Liver (tissue), 9 donors: Measurements from ENCODE around the gene TTF2. TPM values are rescaled to one million over a fixed set of nuclear protein-coding genes. Genes with fewer than 3 reads are reported as not detected.

ENCODE experiments used
- DNase-seq: peaks from one replicate; pipeline ENCODE4 v3.0.0-alpha.2; 2017; ENCODE audit warnings: low spot score
- H3K27ac ChIP-seq, 2 donors: one replicate each; pipeline ENCODE4 v1.7.0; 2013; ENCODE audit warnings: inconsistent platforms in 2 of 2, low read length in 2 of 2, control low read depth in 1 of 2, low read depth in 1 of 2, mild to moderate bottlenecking in 1 of 2
- H3K27me3 ChIP-seq, 4 donors: one replicate each; pipeline versions ENCODE4 v1.6.1 to v1.7.0; 2013; ENCODE audit warnings: low read length in 3 of 4, inconsistent platforms in 1 of 4, mild to moderate bottlenecking in 1 of 4, moderate library complexity in 1 of 4; ENCODE audit not compliant: control insufficient read depth in 4 of 4, insufficient read depth in 4 of 4
- H3K36me3 ChIP-seq, 4 donors: one replicate each; pipeline versions ENCODE4 v1.6.1 to v1.7.0; 2013; ENCODE audit warnings: low read length in 3 of 4, mild to moderate bottlenecking in 3 of 4, low read depth in 1 of 4, moderate library complexity in 1 of 4; ENCODE audit not compliant: control insufficient read depth in 4 of 4, insufficient read depth in 3 of 4
- H3K4me1 ChIP-seq, 4 donors: one replicate each; pipeline versions ENCODE4 v1.6.1 to v1.7.0; 2013; ENCODE audit warnings: low read length in 3 of 4, mild to moderate bottlenecking in 3 of 4, moderate library complexity in 1 of 4; ENCODE audit not compliant: control insufficient read depth in 4 of 4, insufficient read depth in 4 of 4
- H3K4me3 ChIP-seq, 3 donors: one replicate each; pipeline versions ENCODE4 v1.6.1 to v1.7.0; 2013; ENCODE audit warnings: low read length in 3 of 3, control low read depth in 1 of 3, low read depth in 1 of 3, mild to moderate bottlenecking in 1 of 3
- H3K9ac ChIP-seq, 2 donors: one replicate each; pipeline ENCODE4 v1.7.0; 2013; ENCODE audit warnings: low read length in 2 of 2, mild to moderate bottlenecking in 2 of 2, moderate library complexity in 2 of 2, control low read depth in 1 of 2, low read depth in 1 of 2
- H3K9me3 ChIP-seq, 4 donors: one replicate each; pipeline versions ENCODE4 v1.6.1 to v1.7.0; 2013; ENCODE audit warnings: low read length in 3 of 4; ENCODE audit not compliant: control insufficient read depth in 4 of 4
- EGR1 ChIP-seq, 2 donors: IDR thresholded peaks; 2 replicates each; pipeline ENCODE4 v1.6.1; 2016 to 2018; ENCODE audit warnings: antibody characterized with exemption in 2 of 2, low read depth in 2 of 2
- FOXA1 ChIP-seq: IDR thresholded peaks from 2 replicates; pipeline ENCODE4 v1.6.1; 2016; ENCODE audit warnings: antibody characterized with exemption
- FOXA2 ChIP-seq: IDR thresholded peaks from 2 replicates; pipeline ENCODE4 v1.6.1; 2016; ENCODE audit warnings: antibody characterized with exemption
- GABPA ChIP-seq, 2 donors: IDR thresholded peaks in 1 of 2; conservative IDR thresholded peaks in 1 of 2; 2 replicates each; pipeline ENCODE4 v1.6.1; 2016; ENCODE audit warnings: antibody characterized with exemption in 2 of 2, mild to moderate bottlenecking in 1 of 2, moderate library complexity in 1 of 2
- HNF4A ChIP-seq, 2 donors: conservative IDR thresholded peaks; 2 replicates each; pipeline ENCODE4 v1.6.1; 2016; ENCODE audit warnings: antibody characterized with exemption in 2 of 2, mild to moderate bottlenecking in 2 of 2
- HNF4G ChIP-seq: IDR thresholded peaks from 2 replicates; pipeline ENCODE4 v1.6.1; 2016; ENCODE audit warnings: antibody characterized with exemption
- JUND ChIP-seq, 2 donors: IDR thresholded peaks; 2 replicates each; pipeline ENCODE4 v1.6.1; 2016; ENCODE audit warnings: antibody characterized with exemption in 2 of 2
- NR2F2 ChIP-seq: IDR thresholded peaks from 2 replicates; pipeline ENCODE4 v1.6.1; 2016; ENCODE audit warnings: antibody characterized with exemption
- RAD21 ChIP-seq, 2 donors: IDR thresholded peaks; 2 replicates each; pipeline ENCODE4 v1.6.1; 2016; ENCODE audit warnings: antibody characterized with exemption in 2 of 2, mild to moderate bottlenecking in 2 of 2
- RXRA ChIP-seq, 2 donors: IDR thresholded peaks; 2 replicates each; pipeline ENCODE4 v1.6.1; 2017 to 2018; ENCODE audit warnings: antibody characterized with exemption in 2 of 2, mild to moderate bottlenecking in 1 of 2
- SP1 ChIP-seq: IDR thresholded peaks from 2 replicates; pipeline ENCODE4 v1.6.1; 2018; ENCODE audit warnings: antibody characterized with exemption, mild to moderate bottlenecking
- TAF1 ChIP-seq: conservative IDR thresholded peaks from 2 replicates; pipeline ENCODE4 v1.6.1; 2016; ENCODE audit warnings: antibody characterized with exemption, mild to moderate bottlenecking
- YY1 ChIP-seq: IDR thresholded peaks from 2 replicates; pipeline ENCODE4 v1.6.1; 2016; ENCODE audit warnings: antibody characterized with exemption, mild to moderate bottlenecking
- WGBS: extraction: QIAGEN DNeasy Blood & Tissue Kit; methylation state at CpG from one replicate; pipeline ENCODE4 v1.1.7; 2013; 5-methylcytosine and 5-hydroxymethylcytosine counted together
- polyA plus RNA-seq, 2 donors: library from polyadenylated mRNA; stranded (reverse) in 1 of 2; unstranded in 1 of 2; fragments of 200-250 nt in 1 of 2; fragments of >200 nt in 1 of 2; fragmentation: Nextera tagmentation in 1 of 2; extraction: Ambion mirVana in 1 of 2; gene quantifications; one replicate each; pipeline versions ENCODE4 v1.2.1 to v1.2.3, GENCODE V29; 2013 to 2015
- total RNA-seq, 2 donors: library from RNA; depleted of rRNA; stranded (reverse); fragments of >200 nt; gene quantifications; one replicate each; pipeline ENCODE4 v1.2.3, GENCODE V29; 2014
- TF ChIP-seq, protein P1 (sequence below): fragments of 150-350 bp; IDR thresholded peaks from 2 replicates; pipeline ENCODE4 v1.5.1; 2017; ENCODE audit warnings: improper control_type of control experiment, low read depth, low read length; ENCODE audit not compliant: missing input control
- TF ChIP-seq, protein P2 (sequence below): IDR thresholded peaks from 2 replicates; pipeline ENCODE4 v1.6.1; 2016; ENCODE audit warnings: antibody characterized with exemption
- TF ChIP-seq, protein P3 (sequence below): IDR thresholded peaks from 2 replicates; pipeline ENCODE4 v1.6.1; 2016; ENCODE audit warnings: antibody characterized with exemption, mild to moderate bottlenecking
- TF ChIP-seq, protein P4 (sequence below): IDR thresholded peaks from 2 replicates; pipeline ENCODE4 v1.6.1; 2016; ENCODE audit warnings: antibody characterized with exemption
- TF ChIP-seq, protein P5 (sequence below): IDR thresholded peaks from 2 replicates; pipeline ENCODE4 v1.6.1; 2016; ENCODE audit warnings: antibody characterized with exemption
- donor health status: healthy.
- donor health status: healthy.
- donor health status: healthy.
- donor health status: healthy.
- donor health status: healthy.

TTF2 gene
- total and polyA plus RNA-seq, 4 donors, result 1.3 to 16.9 (median 2.8) TPM

- peak; percentile 44 for DNase-seq
- Histone ChIP-seq H3K4me1 (no peaks in the 10 kb centered on the region), H3K4me3 (no peak overlapping the region)
Observed at GRCh38 chr1:117067533-117068370, 7.6 kb downstream of the TTF2 start.

DNA sequence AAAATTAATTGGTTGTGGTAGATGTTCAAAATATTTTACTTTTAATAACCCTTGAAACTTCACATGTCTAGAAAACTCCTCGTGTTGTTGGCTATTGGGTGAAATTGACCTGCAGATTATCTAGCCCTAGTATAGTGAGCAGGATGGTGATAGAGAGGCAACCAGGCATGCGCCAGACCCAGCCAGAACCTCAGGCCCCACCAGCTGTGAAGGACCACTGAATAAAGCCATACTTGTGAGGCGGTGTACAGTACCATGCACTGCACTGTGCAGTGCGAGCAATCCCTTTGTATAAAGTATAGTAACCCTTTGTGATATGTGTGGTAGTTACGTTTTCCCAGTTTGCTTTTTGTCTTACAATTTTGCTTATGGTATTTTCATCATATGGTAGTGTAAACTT lies 8.5 kb downstream of the TTF2 start:
- WGBS, result 94% methylated on average over 5 of the region's 5 CpGs
- no peaks in the 10 kb centered on the region for H3K27me3 ChIP-seq
- H3K4me3 ChIP-seq, result no peak overlapping the region
- H3K27ac ChIP-seq, result no peak overlapping the region
- no peaks in the 10 kb centered on the region for H3K9me3 ChIP-seq
- no peaks in the 10 kb centered on the region for H3K36me3 ChIP-seq
- no peak for DNase-seq
- H3K9ac ChIP-seq, result no peak overlapping the region
- no peaks in the 10 kb centered on the region for H3K4me1 ChIP-seq
- TF ChIP-seq, protein P1, sequence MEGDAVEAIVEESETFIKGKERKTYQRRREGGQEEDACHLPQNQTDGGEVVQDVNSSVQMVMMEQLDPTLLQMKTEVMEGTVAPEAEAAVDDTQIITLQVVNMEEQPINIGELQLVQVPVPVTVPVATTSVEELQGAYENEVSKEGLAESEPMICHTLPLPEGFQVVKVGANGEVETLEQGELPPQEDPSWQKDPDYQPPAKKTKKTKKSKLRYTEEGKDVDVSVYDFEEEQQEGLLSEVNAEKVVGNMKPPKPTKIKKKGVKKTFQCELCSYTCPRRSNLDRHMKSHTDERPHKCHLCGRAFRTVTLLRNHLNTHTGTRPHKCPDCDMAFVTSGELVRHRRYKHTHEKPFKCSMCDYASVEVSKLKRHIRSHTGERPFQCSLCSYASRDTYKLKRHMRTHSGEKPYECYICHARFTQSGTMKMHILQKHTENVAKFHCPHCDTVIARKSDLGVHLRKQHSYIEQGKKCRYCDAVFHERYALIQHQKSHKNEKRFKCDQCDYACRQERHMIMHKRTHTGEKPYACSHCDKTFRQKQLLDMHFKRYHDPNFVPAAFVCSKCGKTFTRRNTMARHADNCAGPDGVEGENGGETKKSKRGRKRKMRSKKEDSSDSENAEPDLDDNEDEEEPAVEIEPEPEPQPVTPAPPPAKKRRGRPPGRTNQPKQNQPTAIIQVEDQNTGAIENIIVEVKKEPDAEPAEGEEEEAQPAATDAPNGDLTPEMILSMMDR, result no peak
- TF ChIP-seq HNF4A (conservative IDR thresholded peaks at IDR 0.05), result no peak
- TF ChIP-seq JUND (IDR thresholded peaks at IDR 0.05), result no peak
- TF ChIP-seq RXRA (IDR thresholded peaks at IDR 0.05), result no peak
- no peak for TF ChIP-seq FOXA2
- no peak for TF ChIP-seq EGR1 (IDR thresholded peaks at IDR 0.05; ENCODE audit: low read depth in 2 of 2)
- TF ChIP-seq YY1, result no peak
- TF ChIP-seq, protein P2, sequence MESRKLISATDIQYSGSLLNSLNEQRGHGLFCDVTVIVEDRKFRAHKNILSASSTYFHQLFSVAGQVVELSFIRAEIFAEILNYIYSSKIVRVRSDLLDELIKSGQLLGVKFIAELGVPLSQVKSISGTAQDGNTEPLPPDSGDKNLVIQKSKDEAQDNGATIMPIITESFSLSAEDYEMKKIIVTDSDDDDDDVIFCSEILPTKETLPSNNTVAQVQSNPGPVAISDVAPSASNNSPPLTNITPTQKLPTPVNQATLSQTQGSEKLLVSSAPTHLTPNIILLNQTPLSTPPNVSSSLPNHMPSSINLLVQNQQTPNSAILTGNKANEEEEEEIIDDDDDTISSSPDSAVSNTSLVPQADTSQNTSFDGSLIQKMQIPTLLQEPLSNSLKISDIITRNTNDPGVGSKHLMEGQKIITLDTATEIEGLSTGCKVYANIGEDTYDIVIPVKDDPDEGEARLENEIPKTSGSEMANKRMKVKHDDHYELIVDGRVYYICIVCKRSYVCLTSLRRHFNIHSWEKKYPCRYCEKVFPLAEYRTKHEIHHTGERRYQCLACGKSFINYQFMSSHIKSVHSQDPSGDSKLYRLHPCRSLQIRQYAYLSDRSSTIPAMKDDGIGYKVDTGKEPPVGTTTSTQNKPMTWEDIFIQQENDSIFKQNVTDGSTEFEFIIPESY, result no peak
- no peak for TF ChIP-seq NR2F2
- no peak for TF ChIP-seq TAF1
- no peak for TF ChIP-seq HNF4G
- no peak for TF ChIP-seq SP1
- TF ChIP-seq RAD21 (IDR thresholded peaks at IDR 0.05), result no peak
- TF ChIP-seq, protein P3, sequence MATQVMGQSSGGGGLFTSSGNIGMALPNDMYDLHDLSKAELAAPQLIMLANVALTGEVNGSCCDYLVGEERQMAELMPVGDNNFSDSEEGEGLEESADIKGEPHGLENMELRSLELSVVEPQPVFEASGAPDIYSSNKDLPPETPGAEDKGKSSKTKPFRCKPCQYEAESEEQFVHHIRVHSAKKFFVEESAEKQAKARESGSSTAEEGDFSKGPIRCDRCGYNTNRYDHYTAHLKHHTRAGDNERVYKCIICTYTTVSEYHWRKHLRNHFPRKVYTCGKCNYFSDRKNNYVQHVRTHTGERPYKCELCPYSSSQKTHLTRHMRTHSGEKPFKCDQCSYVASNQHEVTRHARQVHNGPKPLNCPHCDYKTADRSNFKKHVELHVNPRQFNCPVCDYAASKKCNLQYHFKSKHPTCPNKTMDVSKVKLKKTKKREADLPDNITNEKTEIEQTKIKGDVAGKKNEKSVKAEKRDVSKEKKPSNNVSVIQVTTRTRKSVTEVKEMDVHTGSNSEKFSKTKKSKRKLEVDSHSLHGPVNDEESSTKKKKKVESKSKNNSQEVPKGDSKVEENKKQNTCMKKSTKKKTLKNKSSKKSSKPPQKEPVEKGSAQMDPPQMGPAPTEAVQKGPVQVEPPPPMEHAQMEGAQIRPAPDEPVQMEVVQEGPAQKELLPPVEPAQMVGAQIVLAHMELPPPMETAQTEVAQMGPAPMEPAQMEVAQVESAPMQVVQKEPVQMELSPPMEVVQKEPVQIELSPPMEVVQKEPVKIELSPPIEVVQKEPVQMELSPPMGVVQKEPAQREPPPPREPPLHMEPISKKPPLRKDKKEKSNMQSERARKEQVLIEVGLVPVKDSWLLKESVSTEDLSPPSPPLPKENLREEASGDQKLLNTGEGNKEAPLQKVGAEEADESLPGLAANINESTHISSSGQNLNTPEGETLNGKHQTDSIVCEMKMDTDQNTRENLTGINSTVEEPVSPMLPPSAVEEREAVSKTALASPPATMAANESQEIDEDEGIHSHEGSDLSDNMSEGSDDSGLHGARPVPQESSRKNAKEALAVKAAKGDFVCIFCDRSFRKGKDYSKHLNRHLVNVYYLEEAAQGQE, result no peak
- TF ChIP-seq GABPA (IDR thresholded peaks at IDR 0.05 in 1 of 2, conservative IDR thresholded peaks at IDR 0.05 in 1 of 2), result no peak
- TF ChIP-seq, protein P4, sequence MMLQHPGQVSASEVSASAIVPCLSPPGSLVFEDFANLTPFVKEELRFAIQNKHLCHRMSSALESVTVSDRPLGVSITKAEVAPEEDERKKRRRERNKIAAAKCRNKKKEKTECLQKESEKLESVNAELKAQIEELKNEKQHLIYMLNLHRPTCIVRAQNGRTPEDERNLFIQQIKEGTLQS, result no peak
- TF ChIP-seq FOXA1, result no peak
- TF ChIP-seq, protein P5, sequence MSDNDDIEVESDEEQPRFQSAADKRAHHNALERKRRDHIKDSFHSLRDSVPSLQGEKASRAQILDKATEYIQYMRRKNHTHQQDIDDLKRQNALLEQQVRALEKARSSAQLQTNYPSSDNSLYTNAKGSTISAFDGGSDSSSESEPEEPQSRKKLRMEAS, result no peak

More at GRCh38 chr1:117067533-117068370, 7.6 kb downstream of the TTF2 start:
- TF ChIP-seq RAD21 (IDR thresholded peaks at IDR 0.05) (peak; percentile 97 to 99), EGR1 (IDR thresholded peaks at IDR 0.05; ENCODE audit: low read depth in 2 of 2) (no peak), JUND (IDR thresholded peaks at IDR 0.05) (no peak)
- TF ChIP-seq, protein P1, result peak; percentile 74
- H3K9ac ChIP-seq, result no peak overlapping the region
- 63% methylated on average over 6 of the region's 6 CpGs for WGBS
- no peaks in the 10 kb centered on the region for H3K9me3 ChIP-seq
- H3K27me3 ChIP-seq, result no peaks in the 10 kb centered on the region
- H3K36me3 ChIP-seq, result no peaks in the 10 kb centered on the region
- H3K27ac ChIP-seq, result no peak overlapping the region
